ENCODE data around the gene FBXL13. TPM values are rescaled to one million over a fixed set of nuclear protein-coding genes. Genes with fewer than 3 reads are reported as not detected.
A peak's percentile ranks its signal among the peaks of the same experiment; 100 is the strongest.

FBXL13 gene
- total RNA-seq, 1 donor from 2014 or later: 2.1 TPM

GRCh38 chr7:102833343-102833742, 241.3 kb downstream of the FBXL13 start:
- no peak overlapping the region for H3K4me3 Mint-ChIP-seq
- H3K4me1 Mint-ChIP-seq: no peaks in the 10 kb centered on the region
- peaks cover 4% of the 10 kb centered on the region for H3K9me3 Mint-ChIP-seq
- peaks cover 15% of the 10 kb centered on the region for H3K36me3 Mint-ChIP-seq (ENCODE audit: low read depth)
- no peaks in the 10 kb centered on the region for H3K27me3 Mint-ChIP-seq (ENCODE audit: low read depth)
- no peak for DNase-seq (ENCODE audit: low read depth, low spot score)
- TF ChIP-seq CTCF (conservative IDR thresholded peaks at IDR 0.05): no peak
- no peak overlapping the region for H3K27ac Mint-ChIP-seq (ENCODE audit: unreplicated experiment)

- Mint-ChIP-seq H3K27me3 (ENCODE audit: low read depth) (no peaks in the 10 kb centered on the region), H3K4me1 (no peaks in the 10 kb centered on the region), H3K27ac (ENCODE audit: unreplicated experiment) (no peak overlapping the region), H3K9me3 (peaks cover 4% of the 10 kb centered on the region), H3K4me3 (no peak overlapping the region), H3K36me3 (ENCODE audit: low read depth) (peaks cover 17% of the 10 kb centered on the region)
- TF ChIP-seq CTCF (conservative IDR thresholded peaks at IDR 0.05): no peak
- no peak for DNase-seq (ENCODE audit: low read depth, low spot score)
Observed at GRCh38 chr7:102832674-102833073, 241.9 kb downstream of the FBXL13 start.

GRCh38 chr7:102830197-102830596, 244.4 kb downstream of the FBXL13 start:
- H3K9me3 Mint-ChIP-seq: peaks cover 3% of the 10 kb centered on the region
- H3K4me3 Mint-ChIP-seq: no peak overlapping the region
- TF ChIP-seq CTCF (conservative IDR thresholded peaks at IDR 0.05): no peak
- DNase-seq (ENCODE audit: low read depth, low spot score): no peak
- H3K36me3 Mint-ChIP-seq (ENCODE audit: low read depth): peaks cover 15% of the 10 kb centered on the region
- H3K4me1 Mint-ChIP-seq: no peaks in the 10 kb centered on the region
- no peak overlapping the region for H3K27ac Mint-ChIP-seq (ENCODE audit: unreplicated experiment)
- H3K27me3 Mint-ChIP-seq (ENCODE audit: low read depth): no peaks in the 10 kb centered on the region

GRCh38 chr7:102829075-102829474, 245.5 kb downstream of the FBXL13 start:
- Mint-ChIP-seq H3K4me3 (no peak overlapping the region), H3K9me3 (no peaks in the 10 kb centered on the region), H3K4me1 (no peaks in the 10 kb centered on the region), H3K36me3 (ENCODE audit: low read depth) (peaks cover 12% of the 10 kb centered on the region), H3K27ac (ENCODE audit: unreplicated experiment) (peak overlapping the region; percentile 3), H3K27me3 (ENCODE audit: low read depth) (no peaks in the 10 kb centered on the region)
- no peak for TF ChIP-seq CTCF (conservative IDR thresholded peaks at IDR 0.05)
- no peak for DNase-seq (ENCODE audit: low read depth, low spot score)

GRCh38 chr7:102828286-102828685, 246.3 kb downstream of the FBXL13 start:
- DNase-seq (ENCODE audit: low read depth, low spot score): no peak
- Mint-ChIP-seq H3K36me3 (ENCODE audit: low read depth) (peaks cover 12% of the 10 kb centered on the region), H3K9me3 (no peaks in the 10 kb centered on the region), H3K27me3 (ENCODE audit: low read depth) (no peaks in the 10 kb centered on the region), H3K4me3 (no peak overlapping the region), H3K4me1 (no peaks in the 10 kb centered on the region), H3K27ac (ENCODE audit: unreplicated experiment) (no peak overlapping the region)
- TF ChIP-seq CTCF (conservative IDR thresholded peaks at IDR 0.05): no peak
